ENCODE measurements around the gene MCOLN3.

DNA sequence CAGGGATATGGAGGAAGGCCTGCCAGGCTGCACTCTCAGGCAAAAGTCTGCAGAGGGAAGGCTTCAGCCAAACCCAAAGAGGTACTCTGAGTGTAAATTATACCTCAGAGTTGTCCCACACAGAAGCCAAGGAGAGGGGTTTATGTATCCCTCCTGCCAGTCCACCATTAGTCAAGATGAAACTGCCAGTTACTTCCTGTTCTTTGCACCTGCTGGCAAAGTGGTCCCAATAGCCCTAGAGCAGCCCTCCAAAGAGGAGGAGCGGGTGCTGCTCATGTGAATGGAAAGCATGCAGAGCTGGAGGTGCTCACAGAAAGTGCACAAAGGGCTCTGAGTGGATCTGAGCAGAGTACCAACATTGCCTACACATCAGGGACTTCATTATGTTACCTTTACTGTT is 37.1 kb upstream of the MCOLN3 start:
- TF ChIP-seq EZH2 (IDR thresholded peaks at IDR 0.05) (no peak), EZH2phosphoT487 (IDR thresholded peaks at IDR 0.05) (no peak)
- TF ChIP-seq, protein P1, sequence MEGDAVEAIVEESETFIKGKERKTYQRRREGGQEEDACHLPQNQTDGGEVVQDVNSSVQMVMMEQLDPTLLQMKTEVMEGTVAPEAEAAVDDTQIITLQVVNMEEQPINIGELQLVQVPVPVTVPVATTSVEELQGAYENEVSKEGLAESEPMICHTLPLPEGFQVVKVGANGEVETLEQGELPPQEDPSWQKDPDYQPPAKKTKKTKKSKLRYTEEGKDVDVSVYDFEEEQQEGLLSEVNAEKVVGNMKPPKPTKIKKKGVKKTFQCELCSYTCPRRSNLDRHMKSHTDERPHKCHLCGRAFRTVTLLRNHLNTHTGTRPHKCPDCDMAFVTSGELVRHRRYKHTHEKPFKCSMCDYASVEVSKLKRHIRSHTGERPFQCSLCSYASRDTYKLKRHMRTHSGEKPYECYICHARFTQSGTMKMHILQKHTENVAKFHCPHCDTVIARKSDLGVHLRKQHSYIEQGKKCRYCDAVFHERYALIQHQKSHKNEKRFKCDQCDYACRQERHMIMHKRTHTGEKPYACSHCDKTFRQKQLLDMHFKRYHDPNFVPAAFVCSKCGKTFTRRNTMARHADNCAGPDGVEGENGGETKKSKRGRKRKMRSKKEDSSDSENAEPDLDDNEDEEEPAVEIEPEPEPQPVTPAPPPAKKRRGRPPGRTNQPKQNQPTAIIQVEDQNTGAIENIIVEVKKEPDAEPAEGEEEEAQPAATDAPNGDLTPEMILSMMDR (IDR thresholded peaks at IDR 0.05) = no peak

Data from neural progenitor cell (in vitro differentiated cells).